HG02973 (cell line): ENCODE results near the gene MYO1A.
"Not testable (repeated sequence)": the region's sequence is repeated elsewhere in the genome, so short reads cannot be mapped to it uniquely, and the experiment has no call there.

ENCODE experiments used
- ATAC-seq: cut with Tn5 transposase; IDR thresholded peaks from one replicate; pipeline ENCODE4 v1.9.1; 2021; ENCODE audit warnings: moderate library complexity; ENCODE audit not compliant: unreplicated experiment

MYO1A gene

GRCh38 chr12:56996793-56997545 lies 53.0 kb downstream of the MYO1A start:
- no peak for ATAC-seq

GRCh38 chr12:56995930-56996496 lies 53.9 kb downstream of the MYO1A start:
- no peak for ATAC-seq

- no peak for ATAC-seq
Observed at GRCh38 chr12:56995201-56995929, 54.6 kb downstream of the MYO1A start.

GRCh38 chr12:56994231-56994746 lies 55.6 kb downstream of the MYO1A start:
- ATAC-seq: no peak

GRCh38 chr12:56993346-56993745 lies 56.6 kb downstream of the MYO1A start:
- ATAC-seq: no peak

- no peak for ATAC-seq
Observed at GRCh38 chr12:56991319-56992246, 58.3 kb downstream of the MYO1A start.

- no peak for ATAC-seq
Observed at GRCh38 chr12:56990648-56991318, 59.1 kb downstream of the MYO1A start.

- ATAC-seq: no peak
Observed at GRCh38 chr12:56989861-56990610, 59.9 kb downstream of the MYO1A start.

GRCh38 chr12:56988207-56988739 lies 61.7 kb downstream of the MYO1A start:
- no peak for ATAC-seq

GRCh38 chr12:56987551-56988053 lies 62.3 kb downstream of the MYO1A start:
- no peak for ATAC-seq

- ATAC-seq: no peak
Observed at GRCh38 chr12:56987011-56987410, 62.9 kb downstream of the MYO1A start.

GRCh38 chr12:56985714-56986113 lies 64.2 kb downstream of the MYO1A start:
- ATAC-seq: not testable (repeated sequence)

- no peak for ATAC-seq
Observed at GRCh38 chr12:56983386-56983785, 66.5 kb downstream of the MYO1A start.

GRCh38 chr12:56982578-56983236 lies 67.2 kb downstream of the MYO1A start:
- not testable (repeated sequence) for ATAC-seq

- no peak for ATAC-seq
Observed at GRCh38 chr12:56980941-56981530, 68.9 kb downstream of the MYO1A start.

GRCh38 chr12:56980268-56980667 lies 69.7 kb downstream of the MYO1A start:
- ATAC-seq: no peak

- ATAC-seq: no peak
Observed at GRCh38 chr12:56979628-56980027, 70.3 kb downstream of the MYO1A start.
